SU-DHL-6 (cell line): ENCODE results near the gene APBA3.

Experiments used
- EZH2phosphoT487 ChIP-seq: fragments of 200-600 bp; sonication (generic), shearing (Covaris generic); conservative IDR thresholded peaks from 2 replicates; pipeline ENCODE4 v1.6.1; 2018; ENCODE audit warnings: mild to moderate bottlenecking, antibody characterized with exemption, low read length, moderate library complexity, mixed read lengths
- TF ChIP-seq, protein P1 (sequence below): fragments of 200-600 bp; sonication (generic); IDR thresholded peaks from one replicate; pipeline ENCODE4 v1.5.1; 2017; ENCODE audit warnings: antibody characterized with exemption, mild to moderate bottlenecking, low read length, moderate library complexity; ENCODE audit not compliant: insufficient read depth, poor library complexity, severe bottlenecking

DNA sequence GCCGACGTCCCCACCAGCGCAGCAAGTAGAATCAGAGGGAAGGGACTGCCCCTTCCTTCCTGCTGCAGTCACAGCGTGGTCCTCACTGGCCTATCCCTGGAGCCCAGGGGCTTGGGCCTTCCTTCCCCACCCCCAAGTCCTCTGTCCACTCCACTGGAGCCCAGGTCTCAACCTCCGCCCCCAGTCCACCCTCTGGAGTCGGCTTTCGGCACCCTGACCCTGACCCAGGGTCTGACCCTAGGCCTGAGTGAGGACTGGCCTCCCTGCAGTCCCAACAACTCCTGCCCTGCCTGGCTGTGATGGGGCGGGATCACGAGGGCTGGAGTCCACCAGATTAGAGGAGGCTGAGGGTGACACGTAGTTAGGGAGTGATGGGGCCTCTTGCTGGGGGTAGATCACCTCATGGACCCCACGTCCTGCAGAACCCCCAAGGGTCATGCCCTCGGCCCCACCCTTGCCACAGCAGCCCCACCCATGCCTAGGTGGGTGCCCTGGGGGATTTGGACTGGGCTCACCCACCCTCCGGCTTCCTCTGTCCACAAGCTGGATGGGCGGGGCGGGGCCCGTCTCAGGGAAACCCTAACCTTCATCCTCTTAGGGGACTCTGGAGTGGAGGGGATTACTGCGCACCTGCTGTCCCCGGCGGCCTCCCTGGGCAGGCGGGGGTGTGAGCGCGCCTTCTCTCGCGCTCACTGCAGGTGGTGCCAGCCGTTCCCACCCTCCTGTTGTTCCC, 6.7 kb upstream of the APBA3 start:
- TF ChIP-seq, protein P1, sequence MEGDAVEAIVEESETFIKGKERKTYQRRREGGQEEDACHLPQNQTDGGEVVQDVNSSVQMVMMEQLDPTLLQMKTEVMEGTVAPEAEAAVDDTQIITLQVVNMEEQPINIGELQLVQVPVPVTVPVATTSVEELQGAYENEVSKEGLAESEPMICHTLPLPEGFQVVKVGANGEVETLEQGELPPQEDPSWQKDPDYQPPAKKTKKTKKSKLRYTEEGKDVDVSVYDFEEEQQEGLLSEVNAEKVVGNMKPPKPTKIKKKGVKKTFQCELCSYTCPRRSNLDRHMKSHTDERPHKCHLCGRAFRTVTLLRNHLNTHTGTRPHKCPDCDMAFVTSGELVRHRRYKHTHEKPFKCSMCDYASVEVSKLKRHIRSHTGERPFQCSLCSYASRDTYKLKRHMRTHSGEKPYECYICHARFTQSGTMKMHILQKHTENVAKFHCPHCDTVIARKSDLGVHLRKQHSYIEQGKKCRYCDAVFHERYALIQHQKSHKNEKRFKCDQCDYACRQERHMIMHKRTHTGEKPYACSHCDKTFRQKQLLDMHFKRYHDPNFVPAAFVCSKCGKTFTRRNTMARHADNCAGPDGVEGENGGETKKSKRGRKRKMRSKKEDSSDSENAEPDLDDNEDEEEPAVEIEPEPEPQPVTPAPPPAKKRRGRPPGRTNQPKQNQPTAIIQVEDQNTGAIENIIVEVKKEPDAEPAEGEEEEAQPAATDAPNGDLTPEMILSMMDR: no peak
- TF ChIP-seq EZH2phosphoT487: no peak
